Fibroblast of gingiva (primary cell): ENCODE results near the gene CMTM5.

ENCODE experiments used
- DNase-seq: peaks from one replicate; pipeline ENCODE4 v3.0.0-alpha.2; 2011; ENCODE audit warnings: low read depth

CMTM5 gene

GRCh38 chr14:23376482-23377197 lies at the start of gene CMTM5:
Gene CMTM5, plus strand, starts transcription at chr14:23377046. Its CDS starts 206 bp downstream, at chr14:23377252.
- DNase-seq = no peak

GRCh38 chr14:23327947-23328744 lies 48.7 kb upstream of the CMTM5 start:
- peak; percentile 66 for DNase-seq

- no peak for DNase-seq
These were observed 41.2 kb upstream of the CMTM5 start for GRCh38 chr14:23335623-23336022.

GRCh38 chr14:23339506-23340268 lies 37.2 kb upstream of the CMTM5 start:
- DNase-seq = no peak

GRCh38 chr14:23344481-23344880 lies 32.4 kb upstream of the CMTM5 start:
- no peak for DNase-seq

- no peak for DNase-seq
These were observed 30.7 kb upstream of the CMTM5 start for GRCh38 chr14:23345987-23346692.

GRCh38 chr14:23346693-23347405 lies 30.0 kb upstream of the CMTM5 start:
- DNase-seq = no peak

- no peak for DNase-seq
These were observed 29.2 kb upstream of the CMTM5 start for GRCh38 chr14:23347406-23348296.

- no peak for DNase-seq
These were observed 28.6 kb upstream of the CMTM5 start for GRCh38 chr14:23348297-23348655.

GRCh38 chr14:23349156-23349845 lies 27.5 kb upstream of the CMTM5 start:
- no peak for DNase-seq

- DNase-seq = no peak
These were observed 25.0 kb upstream of the CMTM5 start for GRCh38 chr14:23351681-23352505.

GRCh38 chr14:23352506-23353432 lies 24.1 kb upstream of the CMTM5 start, which contains the start of gene SLC22A17:
Gene SLC22A17, minus strand, starts transcription at chr14:23352887.
- DNase-seq = peak; percentile 80

GRCh38 chr14:23353433-23353780 lies 23.4 kb upstream of the CMTM5 start:
- DNase-seq = no peak

GRCh38 chr14:23354990-23355389 lies 21.9 kb upstream of the CMTM5 start:
- DNase-seq = no peak

- DNase-seq = no peak
These were observed 20.9 kb upstream of the CMTM5 start for GRCh38 chr14:23355871-23356435.

- no peak for DNase-seq
These were observed 20.2 kb upstream of the CMTM5 start for GRCh38 chr14:23356662-23357061.

GRCh38 chr14:23357261-23357660 lies 19.6 kb upstream of the CMTM5 start:
- no peak for DNase-seq
